ENCODE measurements around the gene LANCL2.

LANCL2 gene

GRCh38 chr7:55440040-55440690 is 75.0 kb downstream of the LANCL2 start:
- in situ Hi-C loops (cut with HindIII; ENCODE audit: low sequenced_read_pairs): no loop called here
- DNase-seq (ENCODE audit: low read depth): no peak
- TF ChIP-seq CTCF (IDR thresholded peaks at IDR 0.05; ENCODE audit: low read depth, low read length, missing control alignments): no peak
- no peak overlapping the region for H3K4me3 ChIP-seq (ENCODE audit: low read depth, low read length)

- no peak for DNase-seq (ENCODE audit: low read depth)
- no peak for TF ChIP-seq CTCF (IDR thresholded peaks at IDR 0.05; ENCODE audit: low read depth, low read length, missing control alignments)
- no peak overlapping the region for H3K4me3 ChIP-seq (ENCODE audit: low read depth, low read length)
- in situ Hi-C loops (cut with HindIII; ENCODE audit: low sequenced_read_pairs): no loop called here
Measured at GRCh38 chr7:55441002-55441401, 75.9 kb downstream of the LANCL2 start.

GRCh38 chr7:55441774-55442522 is 76.8 kb downstream of the LANCL2 start:
- TF ChIP-seq CTCF (IDR thresholded peaks at IDR 0.05; ENCODE audit: low read depth, low read length, missing control alignments): no peak
- peak; percentile 29 for DNase-seq (ENCODE audit: low read depth)
- H3K4me3 ChIP-seq (ENCODE audit: low read depth, low read length): no peak overlapping the region
- in situ Hi-C loops (cut with HindIII; ENCODE audit: low sequenced_read_pairs): no loop called here

- H3K4me3 ChIP-seq (ENCODE audit: low read depth, low read length): no peak overlapping the region
- in situ Hi-C loops (cut with HindIII; ENCODE audit: low sequenced_read_pairs): no loop called here
- DNase-seq (ENCODE audit: low read depth): no peak
- no peak for TF ChIP-seq CTCF (IDR thresholded peaks at IDR 0.05; ENCODE audit: low read depth, low read length, missing control alignments)
Measured at GRCh38 chr7:55444786-55445185, 79.6 kb downstream of the LANCL2 start.

- TF ChIP-seq CTCF (IDR thresholded peaks at IDR 0.05; ENCODE audit: low read depth, low read length, missing control alignments): no peak
- H3K4me3 ChIP-seq (ENCODE audit: low read depth, low read length): no peak overlapping the region
- no peak for DNase-seq (ENCODE audit: low read depth)
- in situ Hi-C loops (cut with HindIII; ENCODE audit: low sequenced_read_pairs): no loop called here
Measured at GRCh38 chr7:55448526-55448925, 83.4 kb downstream of the LANCL2 start.

- DNase-seq (ENCODE audit: low read depth): no peak
- no peak overlapping the region for H3K4me3 ChIP-seq (ENCODE audit: low read depth, low read length)
- no peak for TF ChIP-seq CTCF (IDR thresholded peaks at IDR 0.05; ENCODE audit: low read depth, low read length, missing control alignments)
- in situ Hi-C loops (cut with HindIII; ENCODE audit: low sequenced_read_pairs): no loop called here
Measured at GRCh38 chr7:55449205-55449991, 84.3 kb downstream of the LANCL2 start.
